AG04450 (cell line): ENCODE data around the gene MAT1A. TPM values are rescaled to one million over a fixed set of nuclear protein-coding genes. Genes with fewer than 3 reads are reported as not detected.

Source experiments
- CTCF ChIA-PET: fragments of 300-600, 350-600 bp; formaldehyde crosslinking; extraction: SDS; loops from one replicate; lab custom pipeline; 2022; ENCODE audit warnings: antibody characterized with exemption, inconsistent platforms; lab: Charles Lee
- POLR2A ChIA-PET: fragments of 350-600 bp; formaldehyde crosslinking; extraction: SDS; loops from one replicate; lab custom pipeline; 2021; ENCODE audit warnings: antibody characterized with exemption, inconsistent platforms; lab: Yijun Ruan, JAX
- DNase-seq: peaks from one replicate; pipeline ENCODE4 v3.0.0-alpha.2; 2011; ENCODE audit warnings: low read depth, low spot score
- H3K27ac ChIP-seq: one replicate; pipeline ENCODE4 v1.5.1; 2012; ENCODE audit warnings: low read depth, low read length, control low read depth
- H3K27me3 ChIP-seq: one replicate; pipeline ENCODE4 v1.6.0; 2012; ENCODE audit warnings: low read length; ENCODE audit not compliant: control insufficient read depth, insufficient read depth
- H3K4me3 ChIP-seq: 2 replicates; pipeline ENCODE4 v1.5.1; 2011; ENCODE audit warnings: mild to moderate bottlenecking, low read depth, low read length, control low read depth
- H3K9me3 ChIP-seq: 2 replicates; pipeline ENCODE4 v1.5.1; 2012; ENCODE audit warnings: low read length; ENCODE audit not compliant: control insufficient read depth, insufficient read depth
- CTCF ChIP-seq: IDR thresholded peaks from 2 replicates; pipeline ENCODE4 v1.5.1; 2011; ENCODE audit warnings: low read depth, low read length, control low read depth, inconsistent platforms
- polyA plus RNA-seq: library from polyadenylated mRNA; depleted of rRNA; stranded (reverse); fragments of >200 nt; gene quantifications from 2 replicates; pipeline ENCODE4 v1.2.3, GENCODE V29; 2011

The MAT1A gene
- polyA plus RNA-seq, 1 experiment = not detected

- Histone ChIP-seq H3K27me3 (peaks cover 16% of the 10 kb centered on the region), H3K27ac (no peak overlapping the region), H3K4me3 (no peak overlapping the region), H3K9me3 (no peaks in the 10 kb centered on the region)
- TF ChIP-seq CTCF = no peak
- POLR2A ChIA-PET = no interaction called here
- no peak for DNase-seq
- CTCF ChIA-PET = no interaction called here
Observed at GRCh38 chr10:80283119-80283518, 6.3 kb downstream of the MAT1A start.

- Histone ChIP-seq H3K27ac (no peak overlapping the region), H3K9me3 (no peaks in the 10 kb centered on the region), H3K4me3 (no peak overlapping the region), H3K27me3 (peaks cover 18% of the 10 kb centered on the region)
- no peak for TF ChIP-seq CTCF
- no peak for DNase-seq
- POLR2A ChIA-PET = no interaction called here
- CTCF ChIA-PET = interaction anchor here (0.5 to 0.9 kb wide), 2 partner anchors 24 to 138 kb away, joined by 3 read pairs; no protein-coding TSS in a partner anchor
Observed at GRCh38 chr10:80281784-80282765, 7.4 kb downstream of the MAT1A start.

- DNase-seq = no peak
- H3K27ac ChIP-seq = no peak overlapping the region
- TF ChIP-seq CTCF = no peak
- POLR2A ChIA-PET = no interaction called here
- H3K4me3 ChIP-seq = no peak overlapping the region
- H3K27me3 ChIP-seq = peaks cover 19% of the 10 kb centered on the region
- H3K9me3 ChIP-seq = no peaks in the 10 kb centered on the region
- CTCF ChIA-PET = interaction anchor here (0.9 kb wide), 1 partner anchor 137 kb away, joined by 3 read pairs; no protein-coding TSS in a partner anchor
Observed at GRCh38 chr10:80281292-80281691, 8.2 kb downstream of the MAT1A start.

- no peak for DNase-seq
- Histone ChIP-seq H3K9me3 (no peaks in the 10 kb centered on the region), H3K27ac (no peak overlapping the region), H3K4me3 (no peak overlapping the region), H3K27me3 (peaks cover 17% of the 10 kb centered on the region)
- POLR2A ChIA-PET = no interaction called here
- TF ChIP-seq CTCF = no peak
- CTCF ChIA-PET = interaction anchor here (2.0 kb wide), 1 partner anchor 19 kb away, joined by 7 read pairs; no protein-coding TSS in a partner anchor
Observed at GRCh38 chr10:80280071-80280800, 9.2 kb downstream of the MAT1A start.
